Cerebellar cortex (tissue), 1 donor: ENCODE measurements around the gene ARHGEF37.
"Not testable (repeated sequence)": the region's sequence is repeated elsewhere in the genome, so short reads cannot be mapped to it uniquely, and the experiment has no call there.

Source experiments
- DNase-seq: peaks from one replicate; pipeline ENCODE4 v3.0.0-alpha.2; 2015; ENCODE audit warnings: low spot score

ARHGEF37 gene

DNA sequence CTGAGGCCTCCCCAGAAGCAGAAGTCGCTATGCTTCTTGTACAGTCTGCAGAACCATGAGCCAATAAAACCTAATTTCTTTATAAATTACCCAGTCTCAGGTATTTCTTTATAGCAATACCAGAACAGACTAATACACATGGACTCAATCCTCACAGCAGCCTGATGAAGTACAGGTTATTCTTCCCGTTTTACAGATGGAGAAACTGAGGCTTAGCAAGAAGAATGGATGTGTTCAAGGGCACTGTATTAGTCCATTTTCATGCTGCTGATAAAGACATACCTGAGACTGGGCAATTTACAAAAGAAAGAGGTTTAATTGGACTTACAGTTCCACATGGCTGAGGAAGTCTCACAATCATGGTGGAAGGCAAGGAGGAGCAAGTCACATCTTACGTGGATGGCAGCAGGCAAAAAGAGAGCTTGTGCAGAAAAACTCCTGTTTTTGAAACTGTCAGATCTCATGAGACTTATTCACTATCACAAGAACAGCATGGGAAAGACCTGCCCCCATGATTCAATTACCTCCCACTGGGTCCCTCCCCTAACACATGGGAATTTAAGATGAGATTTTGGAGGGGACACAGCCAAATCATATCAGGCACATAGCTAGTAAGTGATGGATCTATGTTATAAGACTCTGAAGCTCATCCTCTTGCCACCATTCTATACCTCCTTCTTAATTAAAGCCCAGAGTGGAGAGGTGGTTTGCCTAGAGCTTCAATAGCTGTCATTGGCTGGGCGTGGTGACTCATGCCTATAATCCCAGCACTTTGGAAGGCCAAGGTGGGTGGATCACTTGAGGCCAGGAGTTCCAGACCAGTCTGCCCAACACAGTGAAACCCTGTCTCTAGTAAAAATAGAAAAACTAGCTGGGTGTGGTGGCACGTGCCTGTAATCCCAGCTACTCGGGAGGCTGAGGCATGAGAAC lies 67.4 kb downstream of the ARHGEF37 start:
- not testable (repeated sequence) for DNase-seq

GRCh38 chr5:149649730-149650129 lies 68.4 kb downstream of the ARHGEF37 start:
- DNase-seq = not testable (repeated sequence)

- DNase-seq = no peak
These were observed 70.4 kb downstream of the ARHGEF37 start for GRCh38 chr5:149651686-149652085.

DNA sequence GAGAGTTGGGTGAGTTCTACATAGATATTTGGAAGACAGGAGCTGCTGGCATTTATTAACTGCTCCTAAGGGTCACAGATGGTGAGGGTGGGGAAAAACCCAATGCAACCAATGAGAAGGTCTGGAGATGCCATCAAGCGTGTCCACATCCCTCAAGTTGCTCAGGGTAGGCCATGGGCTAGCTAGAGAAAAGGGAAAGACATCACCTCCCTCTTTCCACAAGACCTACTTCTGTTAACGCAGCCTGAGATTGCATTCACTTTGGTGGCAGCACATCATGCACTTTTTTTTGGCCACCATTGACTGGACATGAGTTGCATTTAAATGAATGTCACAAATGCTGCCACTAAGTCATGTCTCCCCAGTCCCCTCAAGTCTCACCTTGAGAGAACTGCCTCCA lies 71.4 kb downstream of the ARHGEF37 start:
- no peak for DNase-seq

DNA sequence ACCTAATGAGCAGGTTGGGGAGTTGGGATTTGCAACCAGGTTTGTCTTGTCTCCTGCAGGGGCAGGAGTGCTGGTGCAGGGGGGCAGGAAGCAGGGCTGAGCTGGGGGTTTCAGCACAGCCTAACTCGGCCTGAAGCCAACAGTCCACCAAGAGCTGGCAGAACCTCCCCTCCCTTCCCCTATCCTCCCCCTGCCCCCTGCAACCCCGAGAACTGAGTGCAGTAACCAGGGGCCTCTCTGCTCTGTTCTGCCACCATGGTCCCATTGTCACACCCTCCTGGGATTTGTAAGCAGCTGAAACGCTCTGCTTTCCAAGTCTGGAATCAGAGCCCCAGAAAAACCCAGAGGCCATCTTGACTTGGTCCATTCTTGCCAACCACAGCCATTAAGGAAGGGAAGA lies 72.9 kb downstream of the ARHGEF37 start:
- no peak for DNase-seq

DNA sequence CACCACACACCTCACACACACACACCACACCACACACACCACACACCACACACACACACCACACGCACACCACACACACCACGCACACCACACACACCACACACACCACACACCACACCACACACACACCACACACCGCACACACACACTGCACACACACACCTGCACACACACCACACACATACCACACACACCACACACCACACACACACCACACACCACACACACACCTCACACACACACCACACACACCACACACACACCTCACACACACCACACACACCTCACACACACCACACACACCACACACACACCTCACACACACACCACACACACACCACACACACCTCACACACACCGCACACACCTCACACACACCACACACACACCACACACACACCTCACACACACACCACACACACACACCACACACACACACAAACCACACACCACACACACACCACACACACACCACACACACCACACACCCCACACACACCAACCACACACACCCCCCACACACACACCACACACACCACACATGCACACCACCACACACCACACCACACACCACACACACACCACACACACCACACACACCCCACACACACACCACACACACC lies 73.7 kb downstream of the ARHGEF37 start:
- no peak for DNase-seq

DNA sequence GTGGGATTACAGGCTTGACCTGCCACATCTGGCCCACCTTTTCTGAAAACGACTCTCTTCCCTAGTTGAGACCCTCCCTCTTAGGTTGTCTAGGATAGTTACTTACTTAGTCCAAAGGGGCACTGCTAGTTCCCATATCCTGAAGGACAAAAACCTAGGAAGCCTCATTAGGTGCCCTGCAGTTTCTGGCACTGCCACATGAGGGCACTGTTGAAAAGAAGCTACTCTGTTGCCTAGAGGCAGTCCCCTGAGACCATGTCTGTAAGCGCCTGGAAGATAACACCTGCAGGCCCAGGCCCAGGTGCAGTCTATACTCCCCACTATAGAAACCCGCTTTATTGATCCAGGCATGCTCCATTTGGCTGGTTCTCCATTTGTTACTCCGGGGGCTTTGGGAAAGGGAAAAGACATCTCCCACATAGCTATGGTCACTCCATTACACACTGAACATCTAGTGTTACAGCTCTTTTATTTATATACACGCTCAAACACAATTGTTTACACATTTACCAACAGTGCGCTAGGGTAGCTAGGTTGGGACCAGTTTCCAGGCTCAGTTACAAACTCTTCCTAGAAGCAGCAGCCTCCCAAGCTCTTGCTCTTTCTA lies 75.4 kb downstream of the ARHGEF37 start:
- no peak for DNase-seq

- DNase-seq = no peak
These were observed 76.0 kb downstream of the ARHGEF37 start for GRCh38 chr5:149657324-149657723.

DNA sequence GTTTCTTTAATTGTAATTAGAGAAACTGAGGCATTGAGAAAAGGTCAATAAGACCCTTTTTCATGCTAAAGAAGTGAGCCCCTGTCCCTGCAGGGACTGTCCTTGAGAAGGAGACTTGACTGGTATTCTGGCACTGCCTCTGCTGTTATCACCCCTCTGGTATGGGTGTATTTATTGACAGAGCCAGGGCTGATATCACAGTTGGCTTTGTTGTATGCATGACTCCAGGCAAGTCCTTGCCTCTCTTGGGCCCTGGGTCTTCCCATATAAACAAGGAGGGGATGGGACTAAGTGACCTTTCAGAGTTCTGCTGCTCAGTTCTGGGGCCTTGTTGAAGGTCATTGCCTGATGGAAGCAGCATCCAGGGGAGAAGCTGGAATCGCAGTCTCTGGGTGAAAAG lies 77.0 kb downstream of the ARHGEF37 start:
- DNase-seq = no peak

- no peak for DNase-seq
These were observed 82.8 kb downstream of the ARHGEF37 start for GRCh38 chr5:149664083-149664482.

DNA sequence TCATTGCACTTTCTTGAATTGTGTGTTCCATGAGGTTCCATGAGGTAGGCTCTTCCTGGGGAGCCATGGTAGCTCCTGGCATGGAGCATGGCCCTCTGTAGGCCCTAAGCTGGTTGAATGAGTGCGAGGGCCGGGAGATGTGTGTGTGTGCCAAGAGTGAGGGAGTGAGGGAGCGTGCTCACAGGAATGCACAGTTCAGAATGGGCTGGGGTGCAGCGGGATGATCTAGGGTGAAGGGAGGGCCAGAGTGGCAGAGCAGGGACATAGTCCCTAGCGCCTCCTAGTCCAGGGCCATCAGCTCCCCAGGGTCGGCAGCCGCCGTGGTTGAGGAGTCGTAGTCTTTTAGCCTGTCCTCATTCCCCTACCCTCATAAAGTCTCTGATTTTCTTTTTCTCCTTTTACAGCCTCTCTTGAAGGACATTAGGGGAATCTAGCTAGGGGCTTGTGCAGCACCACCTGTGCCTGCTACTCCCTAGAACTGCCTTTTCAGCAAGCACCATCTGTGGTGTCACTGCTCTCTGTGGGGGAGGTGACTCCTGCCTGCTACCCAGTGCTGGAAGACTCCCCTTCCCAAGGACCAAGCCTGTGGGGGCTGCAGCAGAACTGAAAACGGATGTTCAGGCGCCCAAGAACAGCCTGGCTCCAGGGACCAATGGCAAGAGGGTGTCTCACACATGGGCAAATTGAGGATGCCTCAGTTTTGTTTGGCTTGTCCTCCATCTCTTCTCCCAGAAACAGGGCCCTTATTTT lies 83.5 kb downstream of the ARHGEF37 start:
- DNase-seq = no peak

- no peak for DNase-seq
These were observed 84.3 kb downstream of the ARHGEF37 start for GRCh38 chr5:149665416-149666175.

- DNase-seq = no peak
These were observed 85.0 kb downstream of the ARHGEF37 start for GRCh38 chr5:149666212-149666852.

DNA sequence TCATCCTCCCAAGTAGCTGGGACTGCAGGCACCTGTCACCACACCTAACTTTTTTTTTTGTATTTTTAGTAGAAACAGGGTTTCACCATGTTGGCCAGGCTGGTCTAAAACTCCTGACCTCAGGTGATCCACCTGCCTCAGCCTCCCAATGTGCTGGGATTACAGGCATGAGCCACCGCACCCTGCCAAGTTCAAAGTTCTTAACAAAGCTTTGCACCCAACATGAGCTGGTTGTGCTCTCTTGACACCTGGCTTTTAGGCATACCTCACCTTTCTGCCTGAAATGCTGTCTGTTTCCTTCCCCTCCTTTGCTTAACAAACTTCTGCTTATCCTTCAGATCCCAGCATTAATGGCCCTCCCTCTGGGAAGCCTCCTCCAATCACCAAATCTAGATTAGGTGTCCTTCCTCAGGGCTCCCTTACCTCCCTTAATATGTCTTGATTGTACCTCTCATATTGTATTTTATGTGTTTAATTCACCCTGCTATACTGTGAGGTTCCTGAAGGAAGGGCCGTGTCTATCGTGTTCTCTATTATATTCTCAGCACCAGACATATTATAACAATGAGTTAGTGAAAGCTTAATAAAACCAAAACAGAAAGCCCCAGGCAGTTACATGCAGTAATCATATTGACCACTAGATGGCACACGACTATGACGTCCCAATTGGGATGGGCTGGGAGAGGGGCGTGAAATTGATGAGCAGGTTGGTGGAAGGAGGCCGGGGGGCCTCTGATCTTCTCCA lies 86.0 kb downstream of the ARHGEF37 start:
- no peak for DNase-seq

DNA sequence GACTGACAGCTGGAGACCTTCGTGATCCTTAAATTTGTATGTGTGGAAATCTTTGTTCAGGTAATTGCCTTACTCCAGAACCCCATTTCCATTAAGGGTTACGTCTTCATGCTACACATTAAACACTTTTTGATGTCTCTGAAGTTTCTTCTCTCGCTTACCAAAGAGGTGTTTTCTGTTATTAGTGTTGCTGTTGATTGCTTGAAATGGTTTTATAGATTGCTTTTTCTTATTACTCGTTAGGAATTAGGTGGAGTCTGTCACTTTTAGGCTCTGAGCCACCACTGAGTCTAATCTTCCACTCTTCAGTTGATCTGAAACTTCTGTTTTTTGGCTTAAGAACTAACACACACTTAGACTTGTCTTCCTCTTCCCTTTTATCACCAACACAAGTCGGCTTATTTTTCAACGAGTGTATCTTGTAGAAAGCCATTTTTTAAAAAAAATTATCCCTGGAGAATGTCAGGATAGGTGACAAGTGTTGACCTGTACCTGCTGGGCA lies 86.6 kb downstream of the ARHGEF37 start:
- no peak for DNase-seq

DNA sequence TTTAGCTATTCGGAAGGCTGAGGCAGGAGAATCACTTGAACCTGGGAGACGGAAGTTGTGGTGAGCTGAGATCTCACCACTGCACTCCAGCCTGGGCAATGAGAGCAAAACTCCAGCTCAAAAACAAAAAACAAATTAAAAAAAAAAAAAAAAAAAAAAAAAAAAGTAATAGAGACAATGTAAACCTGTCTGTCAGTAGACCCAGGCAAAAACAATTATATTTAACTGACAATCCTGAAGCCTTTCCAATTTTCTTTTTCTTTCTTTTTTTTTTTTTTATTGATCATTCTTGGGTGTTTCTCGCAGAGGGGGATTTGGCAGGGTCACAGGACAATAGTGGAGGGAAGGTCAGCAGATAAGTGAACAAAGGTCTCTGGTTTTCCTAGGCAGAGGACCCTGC lies 88.0 kb downstream of the ARHGEF37 start:
- DNase-seq = not testable (repeated sequence)

GRCh38 chr5:149671544-149671943 lies 90.2 kb downstream of the ARHGEF37 start:
- DNase-seq = no peak

GRCh38 chr5:149672701-149673476 lies 91.6 kb downstream of the ARHGEF37 start:
- no peak for DNase-seq

- no peak for DNase-seq
These were observed 93.4 kb downstream of the ARHGEF37 start for GRCh38 chr5:149674686-149675085.
